Activated CD4-positive, alpha-beta T cell treated with anti-CD3 and anti-CD28 coated beads for 24 hours (primary cell): ENCODE results near the gene TIMM17A.
"Not testable (repeated sequence)": the region's sequence is repeated elsewhere in the genome, so short reads cannot be mapped to it uniquely, and the experiment has no call there.

Experiments
- DNase-seq, 2 donors: peaks; one replicate each; pipeline ENCODE4 v3.0.0-alpha.2; 2020; ENCODE audit warnings: low read depth in 2 of 2

The TIMM17A gene

GRCh38 chr1:201940316-201940715, 15.0 kb upstream of the TIMM17A start:
- DNase-seq, result not testable (repeated sequence)

- no peak for DNase-seq
These were observed 13.7 kb upstream of the TIMM17A start for GRCh38 chr1:201941420-201942128.

- no peak for DNase-seq
These were observed 13.2 kb upstream of the TIMM17A start for GRCh38 chr1:201942129-201942495.

- DNase-seq, result no peak
These were observed 11.3 kb upstream of the TIMM17A start for GRCh38 chr1:201944002-201944401.

- no peak for DNase-seq
These were observed 10.7 kb upstream of the TIMM17A start for GRCh38 chr1:201944639-201945038.

GRCh38 chr1:201945157-201945556, 10.1 kb upstream of the TIMM17A start:
- DNase-seq, result no peak

GRCh38 chr1:201945863-201946223, 9.5 kb upstream of the TIMM17A start:
- DNase-seq, result no peak

DNA sequence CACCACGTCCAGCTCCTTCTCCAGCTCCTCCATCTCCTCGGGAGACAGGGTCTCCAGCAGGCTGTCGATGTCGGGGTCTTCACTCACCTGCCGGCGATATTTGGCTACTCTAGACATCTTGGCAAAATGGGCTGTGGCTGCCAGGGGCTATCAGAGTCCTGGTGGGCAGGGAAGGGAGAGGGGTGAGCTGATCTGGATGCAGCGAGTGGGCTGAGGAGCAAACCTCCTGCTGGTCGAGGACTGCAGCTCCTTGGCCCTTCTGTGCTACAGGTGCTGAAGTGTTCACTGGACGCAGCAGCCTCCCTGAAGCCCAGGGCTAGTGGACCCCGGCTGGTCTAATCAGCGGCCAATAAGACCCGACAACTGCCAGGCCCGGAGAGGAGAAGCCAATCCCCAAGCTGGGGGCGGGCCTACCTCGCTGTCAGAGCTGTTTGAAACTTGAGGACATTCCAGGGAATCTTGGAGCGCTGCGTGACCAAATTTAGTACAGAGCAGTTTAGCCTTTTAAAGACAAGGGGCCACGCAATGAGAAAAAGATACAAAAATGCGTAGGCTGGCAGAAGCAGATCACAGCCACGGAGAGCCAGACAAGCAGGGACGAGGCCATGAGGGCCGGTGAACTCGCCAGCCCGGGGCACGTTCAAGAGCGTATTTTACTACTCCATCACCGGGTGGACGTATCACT, 8.9 kb upstream of the TIMM17A start, which contains the start of gene LMOD1:
Gene LMOD1 (minus strand): TSS at position 325 of the 685 bp plus-strand sequence. CDS start 208 bp downstream, at position 117.
- DNase-seq, result no peak

GRCh38 chr1:201947697-201948008, 7.7 kb upstream of the TIMM17A start:
- DNase-seq, result no peak

DNA sequence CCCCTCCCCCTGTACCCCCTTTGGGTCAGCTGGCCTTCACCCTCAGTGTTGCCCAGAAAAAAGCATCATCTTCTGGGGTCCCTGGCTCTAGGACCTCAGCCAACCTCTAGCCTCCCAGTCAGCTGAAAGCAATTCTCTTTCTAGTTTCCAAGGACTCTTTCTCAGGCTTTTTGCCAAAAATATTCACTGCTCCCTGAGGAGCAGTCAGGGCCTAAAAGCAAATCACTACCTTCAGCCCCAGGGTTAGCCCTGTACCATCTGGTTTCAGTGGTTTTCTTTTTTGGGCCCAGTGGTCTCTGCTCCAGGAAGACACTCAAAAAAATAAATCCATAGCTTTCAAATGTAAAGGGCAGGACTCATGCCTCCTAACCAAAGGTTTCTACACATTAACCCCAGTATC, 5.8 kb upstream of the TIMM17A start:
- no peak for DNase-seq

DNA sequence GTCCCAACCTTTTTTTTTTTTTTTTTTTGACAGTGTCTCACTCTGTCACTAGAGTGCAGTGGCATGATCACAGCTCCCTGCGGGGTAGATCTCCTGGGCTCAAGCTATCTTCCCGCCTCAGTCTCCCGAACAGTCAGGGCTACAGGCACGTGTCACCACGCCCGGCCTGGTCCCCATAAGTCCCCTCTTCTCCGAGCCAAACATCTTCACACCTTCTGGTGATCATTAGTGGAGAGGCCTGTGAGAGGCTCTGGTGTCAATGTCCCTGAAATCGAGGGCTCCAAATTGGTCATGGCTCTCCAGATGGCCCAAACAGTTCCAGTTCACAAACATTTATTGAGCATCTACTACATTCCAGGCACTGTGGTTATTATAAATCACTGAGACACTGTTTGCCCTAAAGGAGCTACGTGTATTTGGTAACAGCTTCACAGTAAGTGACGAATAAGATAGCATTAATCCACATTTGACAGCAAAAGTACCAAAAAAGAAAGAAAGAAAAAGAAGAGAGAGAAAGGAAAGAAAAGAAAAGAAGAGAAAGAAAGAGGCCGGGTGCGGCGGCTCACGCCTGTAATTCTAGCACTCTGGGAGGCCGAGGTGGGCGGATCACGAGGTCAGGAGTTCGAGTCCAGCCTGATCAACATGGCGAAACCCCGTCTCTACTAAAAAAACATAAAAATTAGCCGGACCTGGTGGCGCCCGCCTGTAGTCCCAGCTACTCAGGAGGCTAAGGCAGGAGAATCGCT, 867 bp upstream of the TIMM17A start:
- DNase-seq, result peak in 1 of 2 donors; percentile 7

DNA sequence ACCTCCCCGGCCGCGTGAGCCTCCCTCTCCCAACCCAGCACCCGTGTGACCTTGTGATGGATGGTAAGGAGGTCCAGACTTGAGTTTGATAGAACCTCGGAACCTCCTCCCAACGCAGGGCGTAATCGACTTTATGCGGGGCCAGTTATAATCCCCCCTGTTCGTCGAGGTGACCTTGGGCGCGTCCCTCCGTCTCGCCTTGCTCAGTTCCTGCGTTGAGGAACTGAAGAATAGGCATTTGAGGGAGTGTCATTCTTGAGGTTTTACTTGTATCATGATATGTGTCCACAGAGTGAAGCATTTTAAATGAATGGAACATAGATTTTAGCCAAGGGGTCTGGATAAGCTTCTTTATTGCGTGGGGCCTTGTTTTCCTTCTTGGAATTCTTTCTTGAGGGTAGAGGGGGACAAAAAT, 433 bp downstream of the TIMM17A start:
- peak in 1 of 2 donors; percentile 5 for DNase-seq

DNA sequence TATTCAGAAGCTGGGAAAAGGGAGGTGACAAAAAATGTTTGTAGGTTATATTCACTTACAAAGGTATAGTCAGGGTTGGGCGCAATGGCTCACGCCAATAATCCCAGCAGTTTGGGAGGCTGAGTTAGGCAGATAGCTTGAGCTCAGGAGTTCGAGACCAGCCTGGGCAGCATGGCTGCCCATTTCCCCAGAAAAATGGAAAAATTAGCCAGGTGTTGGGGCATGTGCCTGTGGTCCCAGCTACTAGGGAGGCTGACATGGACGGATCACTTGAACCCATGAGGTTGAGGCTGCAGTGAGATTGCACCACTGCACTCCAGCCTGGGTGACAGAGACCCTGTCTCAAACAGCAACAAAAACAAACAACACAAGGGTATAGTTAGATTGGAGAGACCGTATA, 3.0 kb downstream of the TIMM17A start:
- DNase-seq, result no peak

GRCh38 chr1:201962382-201962781, 7.1 kb downstream of the TIMM17A start:
- not testable (repeated sequence) for DNase-seq

- no peak for DNase-seq
These were observed 9.0 kb downstream of the TIMM17A start for GRCh38 chr1:201964261-201964660.

GRCh38 chr1:201966171-201966570, 10.9 kb downstream of the TIMM17A start:
- no peak for DNase-seq

- DNase-seq, result no peak
These were observed 13.1 kb downstream of the TIMM17A start for GRCh38 chr1:201968202-201968925.

- DNase-seq, result no peak
These were observed 15.2 kb downstream of the TIMM17A start for GRCh38 chr1:201970334-201971159.

- peak; percentile 58 to 65 for DNase-seq
These were observed 26.8 kb downstream of the TIMM17A start for GRCh38 chr1:201982082-201982622.

GRCh38 chr1:201982623-201983379, 27.5 kb downstream of the TIMM17A start, which contains the start of gene RNPEP:
Gene RNPEP, plus strand, starts transcription at chr1:201982648. Its CDS starts 19 bp downstream, at chr1:201982667.
- DNase-seq, result peak; percentile 20 to 28
